Heart left ventricle (tissue), 16 donors: ENCODE results near the gene TBCK. TPM values are rescaled to one million over a fixed set of nuclear protein-coding genes. Genes with fewer than 3 reads are reported as not detected.

Source experiments
- ATAC-seq, 4 donors: fragments of 200-7000 bp; cut with Tn5 transposase; one replicate each; pipeline ENCODE4 v1.9.1; 2020 to 2022; ENCODE audit warnings: moderate library complexity in 4 of 4, mild to moderate bottlenecking in 3 of 4, moderate number of reproducible peaks in 1 of 4
- DNase-seq, 5 donors: peaks; one replicate each; pipeline ENCODE4 v3.0.0-alpha.2; 2020
- H3K27ac ChIP-seq, 12 donors: fragments of 200-600 bp; sonication (generic) in 4 of 12; one replicate each; pipeline versions ENCODE4 v1.5.0 to v1.8.0; 2016 to 2022; ENCODE audit warnings: mild to moderate bottlenecking in 2 of 12
- H3K27me3 ChIP-seq, 9 donors: fragments of 200-600 bp; sonication (generic) in 2 of 9; one replicate each; pipeline versions ENCODE4 v1.5.1 to v1.8.0; 2016 to 2022; ENCODE audit warnings: mild to moderate bottlenecking in 3 of 9
- H3K36me3 ChIP-seq, 9 donors: fragments of 200-600 bp; sonication (generic) in 2 of 9; one replicate each; pipeline versions ENCODE4 v1.5.0 to v1.8.0; 2018 to 2022; ENCODE audit warnings: mild to moderate bottlenecking in 2 of 9
- H3K4me1 ChIP-seq, 12 donors: fragments of 200-600 bp; sonication (generic) in 4 of 12; one replicate each; pipeline versions ENCODE4 v1.5.0 to v1.8.0; 2016 to 2022; ENCODE audit warnings: mild to moderate bottlenecking in 3 of 12
- H3K4me3 ChIP-seq, 12 donors: fragments of 200-600 bp; sonication (generic) in 4 of 12; one replicate each; pipeline versions ENCODE4 v1.5.0 to v1.8.0; 2017 to 2022; ENCODE audit warnings: mild to moderate bottlenecking in 9 of 12, moderate library complexity in 4 of 12
- H3K9me3 ChIP-seq, 12 donors: fragments of 200-600 bp; sonication (generic) in 4 of 12; one replicate each; pipeline versions ENCODE4 v1.5.0 to v1.8.0; 2016 to 2022; ENCODE audit warnings: mild to moderate bottlenecking in 1 of 12
- CTCF ChIP-seq, 12 donors: fragments of 200-600 bp; sonication (generic) in 4 of 12; IDR thresholded peaks; one replicate each; pipeline versions ENCODE4 v1.5.0 to v1.8.0; 2018 to 2022; ENCODE audit warnings: antibody characterized with exemption in 12 of 12, mild to moderate bottlenecking in 5 of 12
- POLR2A ChIP-seq, 2 donors: fragments of 450-650 bp; IDR thresholded peaks; one replicate each; pipeline ENCODE4 v1.6.1; 2017; ENCODE audit warnings: antibody characterized with exemption in 2 of 2, mild to moderate bottlenecking in 2 of 2, moderate library complexity in 2 of 2
- WGBS, 4 donors: extraction: QIAGEN DNeasy Blood & Tissue Kit in 2 of 4; methylation state at CpG; one replicate each; pipeline versions ENCODE4 v1.1.5 to v1.1.7; 2013 to 2018; 5-methylcytosine and 5-hydroxymethylcytosine counted together
- intact Hi-C, 10 donors: fragments of 100-400 bp; cut with DNase I; formaldehyde crosslinking; loops; one replicate each; pipeline versions ENCODE4 v1.11.1 to v1.14.2; 2022
- polyA plus RNA-seq, 2 donors: library from polyadenylated mRNA; stranded (reverse); fragments of 200-250 nt; gene quantifications; one replicate each; pipeline ENCODE4 v1.2.3, GENCODE V29; 2013
- total RNA-seq, 9 donors: library from RNA; depleted of rRNA in 2 of 9; stranded (reverse); fragments of >200 nt in 2 of 9; fragmentation: NEBNext Ultra II Directional in 3 of 9; extraction: Animal tissue kit (Norgen Biotek cat#: 25700) in 3 of 9; gene quantifications; one replicate each; pipeline versions ENCODE4 v1.1.0 to v1.2.4, GENCODE V29; 2016 to 2023
- donor health status: ischemic (EF 13 %, LVEDD 7.1; RV severe dilation, severe dysfunction).
- donor health status: healthy with polysubstance abuse.
- donor health status: DM: no; HTN: yes; CAD: no.
- donor health status: DM: no; HTN: no; CAD: no.
- donor health status: ischemic (EF 25% LVEDD 6.9; RV normal size, moderate dysfunction).
- donor health status: ischemic (EF 25% LVEDD 5.7; RV mildly dilated, moderate dysfunction).
- donor health status: healthy.
- donor health status: DM: yes; HTN: yes; CAD: no.
- donor health status: ischemic (EF 35%, LVEDD 5.7; RV mildly dilated, moderate dysfunction).
- donor health status: nonischemic (EF 11% LVEDD 7.7; RV severe dilation, severe dysfunction).
- donor health status: DM: yes; HTN: yes; CAD: no.
- donor health status: PGD.
- donor health status: ischemic (EF 29% LVEDD 5.4; RV normal size, mild dysfunction).
- donor health status: nonischemic (EF 23%, LVEDD 6.1; RV moderate dilation, normal function).

The TBCK gene
- total and polyA plus RNA-seq, 11 donors: 5.0 to 27.1 (median 14.6) TPM

GRCh38 chr4:106273831-106274230, 42.2 kb downstream of the TBCK start:
- intact Hi-C loops: no loop called here
- Histone ChIP-seq H3K27me3 (no peaks in the 10 kb centered on the region), H3K36me3 (peaks cover 0 to 4% (median 0%) of the 10 kb centered on the region in 9 donors), H3K27ac (no peak overlapping the region), H3K4me1 (peaks cover 0 to 8% (median 0%) of the 10 kb centered on the region in 12 donors), H3K9me3 (no peaks in the 10 kb centered on the region), H3K4me3 (no peak overlapping the region)
- TF ChIP-seq POLR2A (IDR thresholded peaks at IDR 0.05): no peak
- TF ChIP-seq CTCF (IDR thresholded peaks at IDR 0.05): no peak
- WGBS, 4 donors: 76 to 82% (median 80%) methylated on average over 2 of the region's 2 CpGs
- ATAC-seq: no peak
- DNase-seq: no peak

GRCh38 chr4:106270736-106271135, 45.3 kb downstream of the TBCK start:
- DNase-seq (no peak), ATAC-seq (no peak)
- Histone ChIP-seq H3K27ac (no peak overlapping the region), H3K9me3 (no peaks in the 10 kb centered on the region), H3K4me1 (peaks cover 0 to 8% (median 0%) of the 10 kb centered on the region in 12 donors), H3K4me3 (no peak overlapping the region), H3K27me3 (no peaks in the 10 kb centered on the region), H3K36me3 (peaks cover 0 to 4% (median 0%) of the 10 kb centered on the region in 9 donors)
- TF ChIP-seq CTCF (IDR thresholded peaks at IDR 0.05) (no peak), POLR2A (IDR thresholded peaks at IDR 0.05) (no peak)
- 26 to 47% (median 35%) methylated on average over 1 of the region's 1 CpG for WGBS, 4 donors
- intact Hi-C loops: no loop called here

GRCh38 chr4:106269711-106270110, 46.3 kb downstream of the TBCK start:
- WGBS, 4 donors: 87 to 96% (median 94%) methylated on average over 2 of the region's 2 CpGs
- no peak for ATAC-seq
- no peak for DNase-seq
- no peak overlapping the region for H3K4me3 ChIP-seq
- intact Hi-C loops: loop anchor here in 5 of 10 donors (5.0 to 10.0 kb wide), 2 partner anchors 233 to 235 kb away; no protein-coding TSS in a partner anchor
- no peak for TF ChIP-seq POLR2A (IDR thresholded peaks at IDR 0.05)
- no peak for TF ChIP-seq CTCF (IDR thresholded peaks at IDR 0.05)
- peaks cover 0 to 3% (median 0%) of the 10 kb centered on the region in 9 donors for H3K36me3 ChIP-seq
- H3K9me3 ChIP-seq: no peaks in the 10 kb centered on the region
- peaks cover 0 to 8% (median 0%) of the 10 kb centered on the region in 12 donors for H3K4me1 ChIP-seq
- H3K27me3 ChIP-seq: no peaks in the 10 kb centered on the region
- no peak overlapping the region for H3K27ac ChIP-seq

- intact Hi-C loops: loop anchor here in 5 of 10 donors (5.0 to 10.0 kb wide), 2 partner anchors 234 to 236 kb away; no protein-coding TSS in a partner anchor
Measured at GRCh38 chr4:106268786-106269185, 47.2 kb downstream of the TBCK start.

More at GRCh38 chr4:106268786-106269185, 47.2 kb downstream of the TBCK start:
- H3K4me1 ChIP-seq: peaks cover 0 to 8% (median 0%) of the 10 kb centered on the region in 12 donors
- DNase-seq (no peak), ATAC-seq (no peak)
- no peaks in the 10 kb centered on the region for H3K36me3 ChIP-seq
- H3K27ac ChIP-seq: no peak overlapping the region
- TF ChIP-seq CTCF (IDR thresholded peaks at IDR 0.05): no peak
- TF ChIP-seq POLR2A (IDR thresholded peaks at IDR 0.05): no peak
- no peaks in the 10 kb centered on the region for H3K9me3 ChIP-seq
- no peak overlapping the region for H3K4me3 ChIP-seq
- no peaks in the 10 kb centered on the region for H3K27me3 ChIP-seq
